ENCODE measurements around the gene RAF1. TPM values are rescaled to one million over a fixed set of nuclear protein-coding genes. Genes with fewer than 3 reads are reported as not detected.

The RAF1 gene
- total RNA-seq = 100 to 1,000 TPM in 1 of 2 donors, 10 to 100 TPM in 1; 95.4 to 116 TPM
- 124 TPM for polyA plus RNA-seq (2013, experiment 1 of 2)
- polyA plus RNA-seq (2013, experiment 2 of 2) = 111 TPM
- long read RNA-seq, experiment 1, transcript RAF1-201 (17 exons, 3,300 nt) = major isoform, 9 of 46 reads
- long read RNA-seq, experiment 1, partial matches to known transcripts = 16 of 46 reads
- long read RNA-seq, experiment 1, other reads (novel, unspliced or antisense) = 19 of 46 reads
- long read RNA-seq, experiment 2, transcript RAF1-203 (16 exons, 2,354 nt) = minor isoform, 6 of 182 reads
- long read RNA-seq, experiment 2, transcript RAF1-201 (17 exons, 3,300 nt) = major isoform, 110 of 182 reads
- long read RNA-seq, experiment 2, partial matches to known transcripts = 26 of 182 reads
- long read RNA-seq, experiment 2, other reads (novel, unspliced or antisense) = 40 of 182 reads
- long read RNA-seq, experiment 3, transcript RAF1-201 (17 exons, 3,300 nt) = major isoform, 384 of 490 reads
- long read RNA-seq, experiment 3, transcript RAF1-203 (16 exons, 2,354 nt) = minor isoform, 14 of 490 reads
- long read RNA-seq, experiment 3, partial matches to known transcripts = 12 of 490 reads
- long read RNA-seq, experiment 3, other reads (novel, unspliced or antisense) = 80 of 490 reads
- long read RNA-seq, experiment 4, partial matches to known transcripts = 2 of 7 reads
- long read RNA-seq, experiment 4, other reads (novel, unspliced or antisense) = 3 of 7 reads

DNA sequence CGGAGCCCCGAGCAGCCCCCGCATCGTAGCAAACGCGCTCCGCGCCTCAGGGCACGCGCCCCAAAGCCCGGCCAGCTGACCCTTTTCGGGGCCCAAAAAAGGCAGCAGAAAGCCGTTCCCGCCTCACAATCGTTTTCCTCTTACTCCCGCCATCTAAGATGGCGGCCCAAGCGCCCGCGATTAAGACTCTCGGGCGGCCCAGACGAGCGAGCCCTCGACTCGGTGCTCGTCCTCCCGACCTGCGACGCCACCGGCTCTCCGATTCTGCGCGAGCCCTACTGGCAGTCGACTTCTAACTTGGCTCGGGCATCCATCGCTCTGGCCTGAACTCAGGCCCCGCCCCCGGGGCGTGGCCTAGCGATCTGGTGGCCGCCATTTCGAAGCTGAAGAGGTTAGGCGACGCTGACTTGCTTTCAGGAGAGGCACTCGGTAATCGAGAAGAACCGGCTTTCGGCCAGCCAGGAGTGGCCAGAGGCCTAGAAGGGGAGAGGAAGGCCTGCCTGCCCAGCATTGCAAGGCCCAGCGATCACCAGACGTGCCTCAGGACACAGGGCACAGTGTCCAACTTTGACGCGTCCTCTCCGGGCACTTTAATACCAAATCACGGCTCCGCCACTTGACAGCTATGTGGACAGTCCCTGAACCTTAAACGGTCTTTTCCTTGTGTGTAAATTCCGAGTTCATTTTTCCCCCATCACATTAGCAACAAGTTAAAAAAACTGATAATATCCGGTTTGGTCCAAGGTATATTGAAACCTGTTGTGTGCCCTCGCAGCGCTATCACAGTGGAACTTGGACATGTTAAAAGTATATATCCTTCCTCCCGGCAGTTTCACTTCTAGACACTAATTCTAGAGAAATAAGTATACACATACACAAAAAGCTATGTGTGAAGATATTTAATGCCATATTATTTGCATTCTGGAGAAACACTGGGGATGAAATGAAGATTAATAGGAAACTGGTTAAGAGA lies at the start of gene RAF1:
Gene RAF1 (minus strand): TSS at position 182 of the 973 bp plus-strand sequence. CDS start 45,396 bp downstream, outside the sequence.
- Mint-ChIP-seq H3K4me3 (peak within 1 kb of the TSS; percentile 86), H3K9me3 (no peaks in the 10 kb centered on the region), H3K4me1 (peaks cover 22% of the 10 kb centered on the region), H3K27me3 (ENCODE audit: insufficient read depth) (no peaks in the 10 kb centered on the region), H3K36me3 (ENCODE audit: low read depth) (no peaks in the 10 kb centered on the region), H3K27ac (peak within 1 kb of the TSS; percentile 99)
- peak within 1 kb of the TSS; percentile 92 for H3K9ac ChIP-seq (ENCODE audit: extremely low read depth, low read length, poor library complexity, severe bottlenecking)
- peak within 1 kb of the TSS; percentile 99 for H3K4me3 ChIP-seq (ENCODE audit: low read length)
- no peaks in the 10 kb centered on the region for H3K9me3 ChIP-seq (ENCODE audit: control insufficient read depth, low read length)
- H3K27ac ChIP-seq (ENCODE audit: low read depth, low read length) = peak within 1 kb of the TSS; percentile 98
- no peaks in the 10 kb centered on the region for H3K36me3 ChIP-seq (ENCODE audit: control insufficient read depth, insufficient read depth, low read length)
- WGBS, 2 experiments (ENCODE audit: insufficient coverage in 1 of 2, insufficient read length in 1 of 2) = 5 to 6% methylated on average over 15 to 62 of the region's 62 CpGs
- DNase-seq = peak; percentile 99
- H3K27me3 ChIP-seq (ENCODE audit: control insufficient read depth, insufficient read depth, low read length, poor library complexity, severe bottlenecking) = no peaks in the 10 kb centered on the region
- no peaks in the 10 kb centered on the region for H3K4me1 ChIP-seq (ENCODE audit: control insufficient read depth, insufficient read depth, low read length)
- TF ChIP-seq, protein P1, sequence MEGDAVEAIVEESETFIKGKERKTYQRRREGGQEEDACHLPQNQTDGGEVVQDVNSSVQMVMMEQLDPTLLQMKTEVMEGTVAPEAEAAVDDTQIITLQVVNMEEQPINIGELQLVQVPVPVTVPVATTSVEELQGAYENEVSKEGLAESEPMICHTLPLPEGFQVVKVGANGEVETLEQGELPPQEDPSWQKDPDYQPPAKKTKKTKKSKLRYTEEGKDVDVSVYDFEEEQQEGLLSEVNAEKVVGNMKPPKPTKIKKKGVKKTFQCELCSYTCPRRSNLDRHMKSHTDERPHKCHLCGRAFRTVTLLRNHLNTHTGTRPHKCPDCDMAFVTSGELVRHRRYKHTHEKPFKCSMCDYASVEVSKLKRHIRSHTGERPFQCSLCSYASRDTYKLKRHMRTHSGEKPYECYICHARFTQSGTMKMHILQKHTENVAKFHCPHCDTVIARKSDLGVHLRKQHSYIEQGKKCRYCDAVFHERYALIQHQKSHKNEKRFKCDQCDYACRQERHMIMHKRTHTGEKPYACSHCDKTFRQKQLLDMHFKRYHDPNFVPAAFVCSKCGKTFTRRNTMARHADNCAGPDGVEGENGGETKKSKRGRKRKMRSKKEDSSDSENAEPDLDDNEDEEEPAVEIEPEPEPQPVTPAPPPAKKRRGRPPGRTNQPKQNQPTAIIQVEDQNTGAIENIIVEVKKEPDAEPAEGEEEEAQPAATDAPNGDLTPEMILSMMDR (conservative IDR thresholded peaks at IDR 0.05) = no peak

DNA sequence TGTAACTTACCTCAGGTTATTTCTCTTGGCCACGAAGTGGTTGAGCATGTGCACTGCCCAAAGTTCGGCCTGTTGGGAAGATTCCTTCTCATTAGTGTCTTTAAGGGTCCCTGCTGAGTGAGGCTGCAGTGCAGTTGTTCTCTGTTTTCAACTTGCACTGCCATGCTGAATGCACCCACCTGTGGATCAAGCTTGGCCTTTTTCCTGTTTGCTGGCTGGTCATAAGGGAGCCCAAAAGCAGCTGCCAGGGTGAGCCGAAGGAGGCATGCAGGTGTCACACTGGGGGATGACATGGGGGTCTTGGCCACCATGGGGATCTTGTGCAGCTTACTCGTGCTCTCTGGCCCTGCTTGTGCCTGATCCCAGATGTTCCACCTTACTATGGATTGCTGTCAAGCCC lies 46.1 kb upstream of the RAF1 start:
- WGBS, 2 experiments (ENCODE audit: insufficient coverage in 1 of 2, insufficient read length in 1 of 2) = 84 to 85% methylated on average over 3 to 4 of the region's 4 CpGs
- H3K36me3 Mint-ChIP-seq (ENCODE audit: low read depth) = no peaks in the 10 kb centered on the region

More for the DNA sequence above, 46.1 kb upstream of the RAF1 start:
- no peak overlapping the region for H3K27ac Mint-ChIP-seq
- peaks cover 3% of the 10 kb centered on the region for H3K27me3 Mint-ChIP-seq (ENCODE audit: insufficient read depth)
- H3K4me1 ChIP-seq (ENCODE audit: control insufficient read depth, insufficient read depth, low read length) = no peaks in the 10 kb centered on the region
- no peaks in the 10 kb centered on the region for H3K9me3 ChIP-seq (ENCODE audit: control insufficient read depth, low read length)
- no peaks in the 10 kb centered on the region for H3K4me1 Mint-ChIP-seq
- DNase-seq = no peak
- TF ChIP-seq, protein P1 (conservative IDR thresholded peaks at IDR 0.05) = no peak
- no peak overlapping the region for H3K4me3 ChIP-seq (ENCODE audit: low read length)
- H3K27ac ChIP-seq (ENCODE audit: low read depth, low read length) = no peak overlapping the region
- H3K9me3 Mint-ChIP-seq = no peaks in the 10 kb centered on the region
- H3K4me3 Mint-ChIP-seq = no peak overlapping the region
- no peak overlapping the region for H3K9ac ChIP-seq (ENCODE audit: extremely low read depth, low read length, poor library complexity, severe bottlenecking)
- H3K27me3 ChIP-seq (ENCODE audit: control insufficient read depth, insufficient read depth, low read length, poor library complexity, severe bottlenecking) = no peaks in the 10 kb centered on the region
- no peaks in the 10 kb centered on the region for H3K36me3 ChIP-seq (ENCODE audit: control insufficient read depth, insufficient read depth, low read length)

Data from endodermal cell (in vitro differentiated cells).